HG03025 (cell line): ENCODE measurements around the gene SPINK13.
"Not testable (repeated sequence)": the region's sequence is repeated elsewhere in the genome, so short reads cannot be mapped to it uniquely, and the experiment has no call there.

Experiments used
- ATAC-seq: cut with Tn5 transposase; IDR thresholded peaks from one replicate; pipeline ENCODE4 v1.9.1; 2021; ENCODE audit warnings: mild to moderate bottlenecking, moderate library complexity; ENCODE audit not compliant: unreplicated experiment, low FRiP score

Gene SPINK13

GRCh38 chr5:148268566-148268965 is at the start of gene SPINK13:
Gene SPINK13, plus strand, starts transcription at chr5:148268794. Its CDS starts 1,279 bp downstream, at chr5:148270073.
- ATAC-seq: no peak

GRCh38 chr5:148221508-148221907 is 47.1 kb upstream of the SPINK13 start:
- no peak for ATAC-seq

DNA sequence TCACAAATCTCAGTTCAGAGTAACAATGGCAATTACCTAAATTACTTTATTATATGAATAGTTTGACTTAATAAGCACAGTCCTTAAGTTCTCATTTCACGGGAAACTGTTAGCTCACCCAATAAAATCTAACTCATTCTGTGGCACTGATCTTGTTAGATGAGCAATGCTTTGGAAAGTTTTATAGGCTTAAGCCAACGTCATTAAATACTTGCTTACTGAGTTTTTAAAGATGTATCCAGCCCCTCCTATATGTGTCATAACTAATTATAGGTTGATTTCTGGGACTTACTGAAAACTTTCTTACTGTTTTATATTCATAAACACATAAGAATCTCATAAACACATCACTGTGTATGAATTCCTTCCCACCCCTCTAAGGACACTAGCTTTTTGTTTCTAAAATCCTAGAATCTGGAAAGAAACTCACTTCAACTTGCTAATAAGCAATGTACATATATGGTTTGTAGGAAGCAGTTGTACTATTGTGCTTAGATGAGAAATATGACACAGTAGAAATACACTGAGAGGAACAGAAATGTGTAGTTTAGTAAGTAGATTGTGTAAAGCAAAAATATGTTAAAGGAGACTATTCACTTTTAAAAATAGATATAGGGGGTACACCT is 44.4 kb upstream of the SPINK13 start:
- no peak for ATAC-seq

DNA sequence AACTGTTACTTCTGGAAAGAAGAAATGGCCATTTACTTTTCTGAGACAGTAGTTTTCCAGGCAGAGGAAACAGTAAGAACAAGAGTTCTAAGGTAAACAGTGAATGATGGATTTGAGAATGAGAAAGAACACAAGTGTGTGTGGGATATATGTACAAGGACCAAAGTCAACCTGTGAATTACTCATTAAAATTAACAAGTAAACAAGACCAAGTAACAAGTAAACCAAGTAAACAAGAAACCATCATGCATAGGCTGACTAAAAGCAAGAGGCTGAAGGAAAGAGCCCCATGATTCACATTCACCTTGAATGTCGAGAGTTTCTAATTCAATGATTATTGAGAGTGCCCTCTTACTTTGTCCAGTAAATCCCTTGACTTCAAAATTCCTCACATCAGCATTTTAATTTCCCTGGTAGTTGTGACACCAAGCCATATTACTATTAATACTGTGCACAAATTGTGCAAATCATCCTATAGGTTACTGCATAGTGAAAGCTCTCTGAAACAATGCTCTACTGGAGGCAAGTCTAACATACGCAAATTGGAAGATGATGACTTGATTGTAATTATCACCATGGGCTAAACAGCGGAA is 40.1 kb upstream of the SPINK13 start:
- ATAC-seq: no peak

- no peak for ATAC-seq
Measured at GRCh38 chr5:148229840-148230239, 38.8 kb upstream of the SPINK13 start.

DNA sequence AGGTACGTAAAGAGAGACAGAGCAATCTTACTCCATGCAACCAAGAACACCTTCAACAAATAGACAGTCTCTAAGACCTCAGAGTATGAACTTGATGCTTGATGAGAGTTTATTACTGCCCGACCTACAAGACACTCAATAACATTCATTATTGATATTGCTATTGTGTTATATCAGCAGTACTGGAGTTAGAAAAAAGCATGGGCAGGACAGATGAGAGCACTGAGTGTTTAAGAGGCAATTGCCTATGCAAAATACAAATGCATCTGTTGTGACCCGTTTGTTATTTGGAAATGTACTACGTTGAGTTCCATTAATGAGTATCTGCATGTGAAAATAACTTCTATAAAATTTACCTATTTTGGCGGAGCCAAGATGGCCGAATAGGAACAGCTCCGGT is 38.4 kb upstream of the SPINK13 start:
- no peak for ATAC-seq

DNA sequence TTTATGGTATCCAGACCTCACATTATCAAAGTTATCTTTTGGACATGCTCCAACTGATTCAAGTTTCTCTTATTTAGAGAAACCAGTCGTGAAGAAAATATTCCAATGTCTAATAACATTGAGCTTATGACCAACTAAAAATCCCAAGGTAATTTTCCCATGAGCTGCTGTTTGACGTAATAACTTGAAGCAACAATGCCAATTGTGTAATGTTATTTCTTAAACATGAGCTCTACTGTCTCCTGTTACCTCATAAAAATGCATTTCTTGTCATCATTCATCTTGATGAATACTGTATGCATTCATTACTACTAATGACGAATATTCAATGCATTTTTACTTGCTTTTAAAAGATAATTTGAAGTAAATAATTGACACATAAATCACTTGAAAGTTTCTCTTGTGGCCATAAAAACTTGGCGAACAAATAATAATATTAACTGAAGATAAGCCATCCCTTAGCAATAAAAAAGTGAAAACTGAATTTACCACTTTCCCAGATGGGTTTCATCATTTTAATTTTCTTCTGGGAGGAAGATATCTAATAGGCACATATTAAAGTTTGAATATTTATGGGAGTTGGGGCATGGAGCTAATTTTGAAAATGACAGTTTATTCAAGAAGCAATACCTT is 30.7 kb upstream of the SPINK13 start:
- no peak for ATAC-seq

- ATAC-seq: no peak
Measured at GRCh38 chr5:148238418-148238794, 30.2 kb upstream of the SPINK13 start, which contains the start of gene MARCOL. Gene MARCOL, plus strand, starts transcription at chr5:148238525. Its CDS starts 73 bp downstream, at chr5:148238598.

GRCh38 chr5:148248894-148249293 is 19.7 kb upstream of the SPINK13 start:
- ATAC-seq: no peak

- ATAC-seq: no peak
Measured at GRCh38 chr5:148255456-148255855, 13.1 kb upstream of the SPINK13 start.

DNA sequence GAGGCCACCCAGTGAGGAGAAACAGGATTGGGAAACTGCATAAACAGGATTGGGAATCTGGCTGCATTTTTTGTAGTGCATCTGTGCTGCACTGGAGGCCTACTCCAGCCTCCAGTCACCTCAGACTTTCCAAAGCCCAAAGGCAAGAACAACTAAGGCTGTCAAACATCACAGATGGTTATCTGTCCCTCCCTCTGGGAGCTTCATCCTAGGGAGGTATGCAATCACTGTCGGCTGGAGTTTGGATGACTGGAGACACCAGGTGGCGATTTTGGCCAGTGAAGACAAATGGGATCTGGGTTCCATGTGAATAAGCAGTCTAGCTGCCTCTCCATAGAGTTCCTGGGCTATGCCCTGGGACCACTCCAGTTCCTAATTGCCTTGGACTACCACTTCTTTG is 9.3 kb upstream of the SPINK13 start:
- ATAC-seq: no peak

GRCh38 chr5:148261221-148261620 is 7.4 kb upstream of the SPINK13 start:
- ATAC-seq: no peak

GRCh38 chr5:148267962-148268361 is 632 bp upstream of the SPINK13 start:
- no peak for ATAC-seq

GRCh38 chr5:148275129-148275528 is 6.5 kb downstream of the SPINK13 start:
- ATAC-seq: not testable (repeated sequence)

GRCh38 chr5:148280893-148281292 is 12.3 kb downstream of the SPINK13 start:
- not testable (repeated sequence) for ATAC-seq

- ATAC-seq: not testable (repeated sequence)
Measured at GRCh38 chr5:148281336-148281735, 12.7 kb downstream of the SPINK13 start.

DNA sequence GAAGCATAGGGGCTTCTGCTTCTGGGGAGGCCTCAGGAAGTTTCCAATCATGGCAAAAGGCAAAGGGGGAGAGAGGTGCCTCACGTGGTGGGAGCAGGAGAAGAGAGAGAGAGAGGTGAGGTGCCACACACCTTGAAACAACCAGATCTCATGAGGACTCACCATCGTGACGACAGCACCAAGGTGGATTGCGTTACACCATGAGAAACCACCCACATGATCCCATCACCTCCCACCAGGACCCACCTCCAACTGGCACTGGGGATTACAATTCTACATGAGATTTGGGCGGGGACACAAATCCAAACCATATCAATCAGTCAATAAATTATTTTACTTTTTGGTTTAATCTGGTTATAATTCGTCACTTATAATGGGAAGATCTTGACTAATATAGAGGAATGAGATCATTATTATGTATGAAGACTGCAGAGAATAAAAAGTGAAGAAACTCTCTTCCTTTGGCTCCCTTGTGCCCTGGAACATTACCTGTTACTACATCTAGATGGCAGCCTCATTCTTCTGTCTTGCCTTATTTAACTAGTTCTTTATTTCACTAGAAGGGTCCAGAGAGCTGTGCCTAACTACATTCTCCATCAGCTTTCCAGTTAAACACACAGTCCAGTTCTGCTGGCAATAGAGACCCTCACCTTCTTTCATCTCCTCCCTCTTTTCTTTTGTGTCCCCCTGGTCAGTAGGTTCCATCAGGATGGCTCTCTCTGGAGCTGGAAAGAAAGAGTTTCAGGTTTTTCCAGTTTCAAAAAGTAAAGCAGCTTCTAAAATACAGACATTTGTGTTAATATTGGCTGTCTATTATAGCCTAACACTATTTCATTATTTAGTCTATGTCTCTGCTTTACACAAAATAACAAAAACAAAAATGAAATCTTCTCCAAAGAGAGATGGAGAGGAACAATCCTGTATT is 21.9 kb downstream of the SPINK13 start:
- ATAC-seq: no peak

GRCh38 chr5:148297731-148298130 is 29.1 kb downstream of the SPINK13 start:
- no peak for ATAC-seq

- no peak for ATAC-seq
Measured at GRCh38 chr5:148306446-148306845, 37.9 kb downstream of the SPINK13 start.

DNA sequence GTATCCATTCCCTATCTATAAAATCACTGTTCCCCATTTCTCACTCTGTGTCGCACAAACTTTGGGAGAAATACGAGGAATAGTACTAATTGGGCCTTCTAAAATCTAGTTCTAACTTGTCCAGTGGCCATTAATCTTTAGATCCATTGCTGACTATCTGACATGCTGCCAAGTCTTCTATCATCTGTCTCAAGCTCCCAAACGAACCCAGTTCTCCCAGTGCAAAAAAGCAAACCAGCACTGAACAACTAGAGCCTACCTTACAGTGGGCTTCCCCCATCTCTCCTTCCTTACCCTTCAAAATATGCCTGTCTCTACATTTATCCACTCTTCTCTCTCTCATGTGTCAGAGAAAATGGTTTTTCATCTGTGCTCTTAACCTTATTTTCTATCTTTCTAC is 40.4 kb downstream of the SPINK13 start:
- ATAC-seq: no peak

DNA sequence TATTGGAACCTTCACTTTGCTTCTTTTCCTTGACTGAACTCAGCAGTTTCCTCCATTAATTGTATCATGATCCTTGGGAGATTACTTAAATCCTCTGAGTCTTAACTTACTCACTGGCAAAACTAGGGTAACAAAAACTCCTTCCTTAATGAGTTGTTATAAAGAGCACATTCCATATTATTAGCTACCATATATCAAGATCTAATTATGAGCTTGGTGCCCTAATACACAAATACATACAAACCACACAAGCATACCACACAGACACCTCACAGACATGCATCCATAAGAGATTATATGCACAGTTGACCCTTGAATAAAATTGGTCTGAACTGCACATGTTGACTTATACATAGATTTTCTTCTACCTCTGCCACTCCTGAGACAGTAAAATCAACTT is 41.2 kb downstream of the SPINK13 start:
- no peak for ATAC-seq
